ENCODE results near the gene SCG5.

SCG5 gene

DNA sequence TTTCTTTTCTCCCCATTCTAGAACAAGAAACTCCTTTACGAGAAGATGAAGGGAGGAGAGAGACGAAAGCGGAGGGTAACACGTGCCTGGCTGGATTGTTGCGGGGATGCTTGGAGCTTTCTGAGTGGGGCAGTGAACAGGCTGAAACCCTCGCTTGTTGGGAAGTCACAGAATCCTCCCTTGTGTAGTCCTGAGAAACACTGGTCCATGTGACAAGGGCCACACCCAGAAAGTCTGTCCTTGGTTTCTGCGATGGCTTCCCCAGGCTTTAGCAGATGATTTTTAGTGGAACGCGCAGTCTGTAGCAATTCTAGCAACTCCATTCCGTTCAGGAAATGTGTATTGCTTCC lies 50.2 kb downstream of the SCG5 start:
- no peak for DNase-seq (ENCODE audit: low read depth)

DNA sequence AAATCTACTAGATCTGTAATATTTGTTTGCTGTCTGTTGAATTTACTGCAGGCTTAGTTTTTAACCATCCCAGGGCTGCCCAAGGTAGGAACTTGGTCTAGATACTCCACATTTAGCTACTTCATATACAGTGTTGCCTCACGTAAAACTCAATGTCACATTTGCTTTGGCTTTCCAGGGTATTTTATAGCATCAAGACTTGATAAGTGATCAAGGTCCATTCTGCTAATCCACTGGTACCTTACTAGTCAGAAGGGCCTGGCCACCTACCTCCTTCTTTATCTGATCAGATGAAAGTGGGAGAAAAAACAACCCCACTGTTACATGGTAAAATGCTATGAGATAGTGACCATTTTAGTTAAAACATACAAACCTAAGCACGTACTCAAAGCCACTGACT lies 50.8 kb downstream of the SCG5 start:
- DNase-seq (ENCODE audit: low read depth): no peak

DNA sequence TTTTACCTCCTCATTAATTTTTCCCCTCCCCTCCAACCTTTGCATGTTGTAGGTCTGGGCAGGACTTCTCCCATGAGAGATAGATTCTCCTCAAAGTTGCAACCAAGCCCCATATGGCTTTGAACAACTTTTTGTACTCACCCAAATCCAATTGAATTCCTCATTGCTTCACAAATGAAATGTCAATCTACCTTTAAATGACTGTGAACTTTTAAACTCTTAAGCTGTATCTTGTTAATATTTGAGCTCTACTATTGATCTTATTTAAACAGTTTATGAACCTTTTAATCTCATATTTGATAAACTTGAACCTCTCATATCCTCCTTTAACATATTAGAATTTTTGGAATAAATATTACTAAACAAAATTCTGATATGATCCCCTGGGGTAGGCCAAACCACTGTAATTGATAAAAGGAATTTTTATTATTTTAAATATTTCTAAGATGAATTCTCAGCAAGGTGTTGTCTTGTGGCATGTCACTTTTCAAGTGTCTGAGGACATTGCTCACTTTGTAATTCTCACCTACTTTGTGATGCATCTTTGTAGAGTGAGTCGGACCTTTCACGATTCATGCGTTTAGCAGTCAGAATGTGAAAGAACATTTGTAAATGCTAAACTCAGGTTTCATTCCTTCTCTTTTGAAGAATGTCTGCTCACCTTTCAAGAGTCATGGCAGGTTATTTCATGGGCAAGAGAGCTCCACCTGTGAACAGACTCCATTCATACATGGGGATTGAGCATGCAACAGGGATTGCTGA lies 52.9 kb downstream of the SCG5 start:
- DNase-seq (ENCODE audit: low read depth): no peak

DNA sequence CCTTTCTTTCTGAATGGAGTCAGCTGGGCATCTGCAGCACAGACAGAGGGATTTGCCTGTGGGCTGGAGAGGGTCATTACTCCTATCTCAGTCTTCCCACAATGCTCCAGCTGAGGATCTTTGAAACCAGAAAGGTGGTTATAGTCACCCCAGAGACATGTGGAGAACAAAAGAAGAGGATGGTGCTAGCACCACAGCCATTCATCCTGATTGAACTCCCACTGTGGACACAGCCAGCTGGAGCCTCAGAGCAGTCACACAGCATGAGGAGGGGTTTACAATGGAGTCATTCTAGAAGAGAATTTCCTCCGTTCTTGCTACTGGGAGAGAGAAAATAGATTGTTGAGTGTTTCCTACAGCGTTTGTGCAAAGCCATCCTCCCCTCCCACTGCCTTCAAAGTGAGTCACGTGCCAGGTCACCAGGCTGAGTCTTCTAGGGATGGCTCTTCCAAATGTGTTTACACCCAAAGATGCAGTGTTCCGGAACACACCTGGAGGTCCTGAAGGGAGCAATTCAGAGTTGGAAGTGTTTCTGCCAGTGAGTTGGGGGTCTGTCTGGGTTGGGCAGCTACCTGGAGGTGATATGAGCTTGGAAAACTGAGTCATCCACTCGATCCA lies 57.4 kb downstream of the SCG5 start:
- no peak for DNase-seq (ENCODE audit: low read depth)

DNA sequence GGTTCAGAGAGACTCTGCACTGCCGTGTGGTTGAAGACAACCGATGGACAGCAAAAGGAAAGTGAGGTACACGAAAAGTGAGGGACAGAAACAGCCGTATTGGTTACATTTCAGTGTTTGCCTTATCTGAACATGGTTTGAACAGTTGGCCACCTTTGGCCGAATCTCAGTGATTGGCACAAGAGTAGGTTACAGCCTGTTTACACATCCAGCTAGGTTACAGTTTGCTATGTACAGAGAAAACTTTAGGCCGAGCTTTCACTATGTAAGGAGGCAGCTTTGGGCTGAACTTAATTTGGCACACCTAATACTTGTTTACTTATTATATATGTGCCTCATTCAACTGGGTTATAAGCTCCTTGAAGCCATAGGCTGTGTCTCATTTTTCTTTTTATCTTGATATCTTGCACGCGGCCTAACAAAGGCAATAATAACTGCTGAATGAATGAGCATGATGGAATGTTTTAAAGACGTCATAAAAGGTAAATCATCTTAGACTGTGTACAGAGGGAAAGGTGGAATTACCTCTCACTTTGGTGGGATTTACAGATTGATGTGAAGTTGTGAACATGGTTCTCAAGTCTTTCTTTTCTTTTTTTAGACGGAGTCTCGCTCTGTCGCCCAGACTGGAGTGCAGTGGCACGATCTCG lies 59.1 kb downstream of the SCG5 start:
- DNase-seq (ENCODE audit: low read depth): no peak

DNA sequence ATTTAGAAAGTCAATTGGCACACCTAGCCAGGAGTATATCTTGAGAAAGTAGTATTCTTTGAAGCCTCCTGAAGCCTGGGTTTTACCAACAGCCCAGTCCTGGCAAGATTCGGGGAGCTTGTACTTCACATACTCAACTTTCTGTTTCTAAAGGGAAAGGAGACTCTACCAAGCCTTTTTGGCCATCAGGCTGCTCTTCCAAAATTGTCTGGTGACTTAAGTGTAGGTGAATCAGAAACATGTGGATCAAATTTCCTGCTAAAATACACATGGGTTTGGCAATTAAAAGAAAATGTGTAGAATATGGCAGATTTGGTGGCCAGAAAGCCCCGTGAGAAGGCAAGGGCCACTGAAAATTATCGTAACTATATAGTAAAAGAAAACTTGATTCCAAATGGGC lies 60.4 kb downstream of the SCG5 start:
- no peak for DNase-seq (ENCODE audit: low read depth)

DNA sequence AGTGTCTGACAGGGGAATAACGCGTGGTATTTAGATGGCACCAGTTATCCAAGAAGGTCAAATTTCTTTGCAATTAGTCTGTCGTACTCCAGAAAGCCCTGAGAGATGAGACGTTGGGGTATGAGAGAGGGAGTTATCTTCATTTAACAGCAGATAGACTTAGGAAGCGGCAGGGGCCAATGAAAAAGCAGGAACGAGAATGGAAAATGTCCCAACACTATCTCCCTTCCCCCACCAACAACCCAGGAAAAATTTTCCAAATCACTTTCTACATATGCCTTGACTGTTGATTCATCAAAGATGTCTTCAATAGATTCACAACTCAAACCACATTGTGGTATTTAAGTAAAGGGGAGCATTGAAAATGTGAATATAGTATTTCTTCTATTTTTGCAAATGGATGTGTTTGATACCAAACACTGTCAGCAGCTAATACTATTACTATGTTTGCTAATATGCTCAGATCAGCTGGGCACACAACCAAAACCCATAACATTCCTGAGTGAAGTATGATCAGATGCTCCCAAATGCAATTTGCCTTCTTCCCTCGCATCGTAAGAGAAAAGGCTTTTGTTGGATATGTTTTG lies 63.0 kb downstream of the SCG5 start:
- DNase-seq (ENCODE audit: low read depth): peak; percentile 81

DNA sequence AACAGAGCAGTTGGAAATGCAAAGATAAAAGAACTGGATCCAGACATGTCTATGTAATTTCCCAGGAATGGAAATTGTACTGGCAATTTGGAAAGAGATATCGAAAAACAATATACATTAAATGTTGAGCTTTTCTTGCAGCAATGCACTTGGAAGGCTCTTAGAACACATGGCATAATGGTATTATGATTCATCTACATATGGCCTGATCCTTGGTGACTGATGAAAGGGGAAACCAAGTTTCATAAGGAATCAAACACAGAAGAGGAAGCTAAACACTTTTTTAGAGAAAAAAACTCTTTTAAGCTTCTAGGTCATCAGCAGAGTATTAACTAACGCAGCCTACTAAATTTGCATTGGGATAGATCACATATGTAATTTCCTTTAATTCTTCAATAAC lies 63.9 kb downstream of the SCG5 start:
- no peak for DNase-seq (ENCODE audit: low read depth)

DNA sequence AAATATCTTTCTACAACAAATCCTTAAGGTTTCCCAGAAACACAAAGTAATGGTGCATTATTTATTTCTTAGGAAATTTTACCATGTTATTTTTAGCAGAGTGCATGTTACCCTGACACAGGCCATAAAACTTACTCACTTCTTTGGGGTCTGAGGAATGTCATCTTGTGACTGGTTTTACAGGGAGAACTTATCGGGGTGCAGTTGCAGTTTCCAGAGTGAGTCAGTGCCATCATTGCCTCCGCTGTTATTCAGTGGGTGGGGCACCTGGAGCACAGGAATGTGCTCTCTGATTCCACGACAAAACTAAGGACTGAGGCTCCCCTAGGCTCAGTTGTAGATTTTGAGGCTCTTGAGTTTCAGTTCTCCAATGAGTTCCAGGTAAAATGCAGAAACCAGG lies 65.2 kb downstream of the SCG5 start:
- DNase-seq (ENCODE audit: low read depth): no peak

DNA sequence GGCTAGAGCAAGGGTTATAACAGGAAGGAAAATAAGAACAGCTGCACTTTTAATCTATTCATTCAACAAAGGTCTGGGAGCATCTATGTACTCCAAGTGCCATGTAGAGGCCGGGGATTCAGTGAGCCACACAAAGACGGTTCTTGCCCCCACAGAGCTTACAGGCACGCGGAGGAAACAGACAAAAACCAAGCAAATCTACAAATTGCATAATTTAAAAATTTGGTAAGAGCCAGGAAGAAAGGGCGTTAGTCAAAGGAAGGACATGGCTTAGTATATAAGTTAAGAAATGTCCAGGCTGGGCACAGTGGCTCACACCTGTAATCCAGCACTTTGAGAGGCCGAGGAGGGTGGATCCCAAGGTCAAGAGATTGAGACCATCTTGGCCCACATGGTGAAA lies 65.9 kb downstream of the SCG5 start:
- no peak for DNase-seq (ENCODE audit: low read depth)

DNA sequence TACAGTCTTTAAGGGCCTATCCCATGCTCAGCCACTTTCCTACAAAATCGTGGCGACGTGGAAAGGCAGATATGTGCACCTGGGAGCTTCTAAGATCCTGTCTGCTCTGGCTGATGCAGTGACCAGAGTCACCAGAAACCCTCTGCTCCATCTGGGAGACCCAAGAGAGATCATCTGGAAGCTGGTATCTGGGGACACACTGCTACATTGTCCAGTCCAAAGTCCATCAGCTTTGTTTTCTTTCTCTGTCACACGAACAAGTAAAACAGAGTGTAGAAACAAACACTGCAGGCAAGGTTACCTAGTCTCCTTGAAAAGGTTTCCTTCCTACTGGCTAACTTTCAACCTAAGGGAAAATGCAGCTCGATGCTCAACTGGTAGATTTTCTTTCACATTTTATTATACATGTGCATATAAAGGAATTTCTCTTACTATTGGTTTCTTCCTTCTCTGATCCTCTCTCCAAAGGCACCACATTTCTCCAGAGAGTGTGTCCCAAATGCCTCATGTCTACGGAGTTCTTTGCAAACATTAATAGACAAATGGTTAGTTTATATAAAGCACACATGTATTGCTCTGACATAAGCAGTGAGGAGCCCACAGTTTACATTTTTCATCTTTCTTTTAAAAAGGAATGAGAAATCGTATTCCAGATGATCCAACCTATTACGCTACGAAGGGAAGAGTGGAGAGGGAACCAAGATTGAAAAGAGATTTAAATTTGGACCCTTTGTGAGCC lies 68.0 kb downstream of the SCG5 start:
- no peak for DNase-seq (ENCODE audit: low read depth)

DNA sequence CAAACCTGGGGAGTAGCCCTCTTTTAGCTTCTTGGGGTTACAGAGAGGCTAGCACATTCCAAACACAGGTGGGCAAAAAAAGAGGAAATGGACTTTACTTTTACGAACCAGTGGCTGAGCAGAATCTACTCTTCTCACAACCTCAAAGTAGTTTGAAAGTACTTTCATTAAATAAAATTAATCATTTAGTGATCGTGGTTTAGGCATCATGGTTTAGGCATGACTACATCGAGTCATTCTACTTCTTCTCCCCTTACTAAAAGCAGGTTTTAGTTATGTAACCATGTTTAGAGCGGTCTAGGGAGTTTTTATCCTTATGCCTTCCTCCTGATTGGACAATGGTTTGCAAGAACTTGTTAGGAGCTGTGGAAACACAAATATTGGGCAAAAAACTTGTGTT lies 73.8 kb downstream of the SCG5 start:
- no peak for DNase-seq (ENCODE audit: low read depth)

DNA sequence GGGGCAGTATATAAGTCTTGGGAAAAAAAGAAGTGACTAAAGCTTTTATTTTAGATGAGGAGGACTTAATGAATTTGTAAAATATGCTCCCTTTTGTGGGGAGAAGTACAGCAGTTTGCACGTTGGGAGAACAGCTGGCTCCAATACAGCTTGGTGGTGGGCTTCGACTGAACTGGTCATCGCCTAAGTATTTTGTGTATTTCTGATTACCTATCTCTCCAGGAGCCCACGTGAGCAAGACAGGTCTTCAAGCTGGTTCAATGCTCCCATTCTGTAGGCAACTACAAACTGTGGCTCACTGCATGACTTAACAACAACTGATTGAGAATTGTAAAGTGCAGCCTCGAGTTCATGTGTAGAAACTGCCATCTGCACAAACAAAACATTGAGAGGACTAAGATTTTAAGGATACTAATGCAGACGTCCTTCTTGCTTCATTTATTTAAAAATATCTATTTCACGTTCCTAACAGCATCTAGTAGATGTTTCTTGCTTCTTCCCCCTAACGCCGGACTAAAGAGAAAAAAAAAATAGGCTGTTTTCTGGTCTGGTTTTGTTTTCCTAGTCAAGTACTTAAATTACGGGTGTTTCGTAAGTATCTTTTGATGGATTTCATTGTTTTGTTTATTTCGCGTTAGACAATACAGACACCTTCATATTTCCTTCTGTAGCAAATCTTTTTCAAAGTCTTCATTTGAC lies 74.9 kb downstream of the SCG5 start:
- no peak for DNase-seq (ENCODE audit: low read depth)

DNA sequence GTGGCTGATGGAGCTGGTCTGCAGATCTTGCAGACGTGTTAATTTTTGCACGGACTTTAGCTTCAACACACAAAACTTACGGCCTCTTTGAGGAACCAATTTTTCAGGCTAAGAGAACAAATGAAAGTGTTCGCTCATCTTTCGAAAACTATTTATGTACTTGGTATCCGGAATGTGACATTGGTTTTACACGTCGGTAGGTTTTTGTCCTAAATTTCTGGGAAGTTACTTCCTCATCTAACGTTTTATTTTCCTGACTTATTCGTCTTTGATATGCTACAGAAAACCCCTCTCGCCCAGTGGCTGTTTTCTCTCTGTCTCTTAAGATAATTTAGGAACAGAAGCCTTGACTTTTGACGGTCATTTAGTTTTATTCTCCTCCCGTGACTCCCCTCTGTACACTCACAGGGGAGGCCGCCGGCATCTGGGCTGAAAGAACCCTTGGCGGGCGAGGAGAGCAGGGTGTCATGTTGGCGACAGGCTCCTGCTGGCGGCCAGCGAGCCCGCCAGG lies 75.5 kb downstream of the SCG5 start:
- DNase-seq (ENCODE audit: low read depth): no peak

DNA sequence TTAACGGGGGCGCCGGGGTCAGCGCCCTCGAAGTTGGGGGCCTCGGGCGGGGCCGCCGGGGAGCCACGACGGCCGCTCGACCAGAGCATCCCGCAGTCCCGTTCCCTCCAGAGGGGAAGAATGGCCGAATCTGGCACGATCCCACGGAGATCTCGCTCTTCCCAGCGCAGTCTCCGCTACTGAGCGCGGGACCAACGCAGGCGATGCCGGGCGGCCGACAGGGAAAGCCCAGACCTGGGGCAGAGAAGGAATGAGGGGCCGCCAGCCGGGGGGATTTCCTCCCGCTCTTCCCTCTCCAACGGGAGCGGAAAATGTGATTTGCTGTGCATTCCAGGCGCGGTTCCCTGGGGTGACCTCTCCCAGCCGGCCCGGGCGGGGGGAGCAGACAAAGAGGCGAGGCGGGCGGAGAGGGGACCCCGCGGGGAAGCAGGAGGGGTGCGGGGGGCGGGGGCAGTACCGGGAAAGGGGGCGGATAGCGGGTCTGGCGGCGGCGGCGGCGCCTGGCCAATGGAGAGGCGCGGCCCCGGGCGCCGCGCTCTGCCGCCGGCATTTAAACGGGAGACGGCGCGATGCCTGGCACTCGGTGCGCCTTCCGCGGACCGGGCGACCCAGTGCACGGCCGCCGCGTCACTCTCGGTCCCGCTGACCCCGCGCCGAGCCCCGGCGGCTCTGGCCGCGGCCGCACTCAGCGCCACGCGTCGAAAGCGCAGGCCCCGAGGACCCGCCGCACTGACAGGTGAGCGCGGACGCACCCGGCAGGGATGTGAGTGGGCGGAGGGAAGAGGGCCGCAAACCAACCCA lies 76.1 kb downstream of the SCG5 start, which contains the start of gene GREM1:
TSS of gene GREM1 (plus strand) at position 579 of the 801 bp plus-strand sequence. CDS start 12,687 bp downstream, outside the sequence.
- peak; percentile 51 for DNase-seq (ENCODE audit: low read depth)

DNA sequence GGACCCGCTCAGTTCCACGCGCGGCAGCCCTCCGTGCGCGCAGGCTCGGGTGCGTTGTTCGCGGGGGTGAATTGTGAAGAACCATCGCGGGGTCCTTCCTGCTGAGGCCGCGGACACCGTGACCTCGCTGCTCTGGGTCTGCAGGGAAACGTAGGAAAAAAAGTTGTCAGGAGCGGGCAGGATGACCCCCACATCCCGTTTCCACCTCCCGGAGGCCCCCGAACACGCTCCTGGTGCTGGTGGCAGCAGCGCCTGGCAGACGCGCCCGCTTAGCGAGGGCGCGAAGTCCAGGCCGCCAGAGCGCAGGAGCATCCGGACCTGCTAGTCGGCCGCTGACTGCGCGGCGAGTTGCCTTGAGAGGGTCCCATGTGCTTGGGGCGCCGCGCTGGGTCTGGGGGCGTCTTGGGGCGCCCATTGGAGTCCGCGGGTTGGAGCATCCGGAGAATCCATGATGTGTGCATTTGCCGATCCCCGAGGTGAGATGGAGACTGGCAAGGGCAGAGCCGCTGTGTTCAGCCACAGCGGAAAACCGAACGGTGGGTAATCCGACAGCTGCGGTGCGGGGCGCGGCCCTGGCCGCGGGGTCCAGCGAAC lies 76.8 kb downstream of the SCG5 start:
- DNase-seq (ENCODE audit: low read depth): no peak

DNA sequence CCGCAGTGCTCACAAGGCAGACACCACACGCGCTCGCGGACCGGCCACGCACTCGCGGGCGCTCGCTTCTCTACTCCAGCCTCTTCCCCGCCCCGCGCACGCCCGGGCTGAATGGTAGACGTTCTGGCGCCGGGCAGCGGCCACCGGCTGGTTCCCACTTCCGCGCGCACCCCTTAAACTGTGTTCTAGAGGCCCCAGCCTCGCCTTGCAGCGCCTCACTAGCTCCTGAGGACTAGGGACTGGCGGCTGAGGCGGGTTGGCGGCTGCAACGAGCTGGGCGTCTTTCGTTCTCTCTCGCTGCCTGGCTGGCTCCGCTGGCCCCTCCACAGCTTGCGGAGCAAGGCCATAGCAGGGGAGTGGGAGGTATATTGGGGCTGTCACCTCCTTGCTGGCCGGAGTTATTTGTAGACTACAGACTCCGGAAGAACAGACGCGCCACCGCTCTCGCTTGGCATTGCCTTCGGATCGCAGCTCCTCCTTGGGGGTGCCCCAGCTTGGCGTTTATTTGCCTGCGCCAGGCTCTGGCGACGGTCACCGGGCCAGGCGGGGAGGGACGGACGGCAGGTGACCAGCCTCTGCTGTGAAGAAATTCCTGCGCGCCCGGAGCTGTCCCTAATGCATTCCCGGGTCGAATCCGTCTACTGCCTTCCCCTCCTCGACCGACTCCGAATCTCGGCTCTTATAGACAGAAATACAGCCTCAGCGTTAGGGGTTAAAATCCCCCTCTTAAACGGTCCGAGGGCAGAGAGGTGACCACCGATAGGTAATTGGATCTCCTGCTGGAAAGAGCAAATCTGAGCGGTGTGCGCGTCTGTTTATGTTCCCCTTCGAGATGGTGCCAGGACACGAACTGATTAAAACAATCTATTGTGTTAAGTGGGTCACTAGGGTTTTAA lies 77.6 kb downstream of the SCG5 start:
- no peak for DNase-seq (ENCODE audit: low read depth)

DNA sequence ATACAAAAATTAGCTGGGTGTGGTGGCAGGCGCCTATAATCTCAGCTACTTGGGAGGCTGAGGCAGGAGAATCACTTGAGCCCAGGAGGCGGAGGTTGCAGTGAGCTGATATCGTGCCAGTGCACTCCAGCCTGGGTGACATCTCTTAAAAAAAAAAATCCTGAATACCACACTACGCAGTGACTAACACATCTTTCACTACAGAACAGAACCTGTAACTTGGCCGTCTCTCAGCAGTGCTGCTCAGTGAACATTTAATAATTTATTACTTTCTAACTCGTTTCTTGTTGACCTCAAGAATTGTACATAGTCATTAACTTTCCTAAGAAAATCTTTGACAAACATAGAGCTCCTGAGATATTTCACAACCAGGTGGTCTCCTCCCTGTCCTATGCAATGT lies 80.1 kb downstream of the SCG5 start:
- no peak for DNase-seq (ENCODE audit: low read depth)

DNA sequence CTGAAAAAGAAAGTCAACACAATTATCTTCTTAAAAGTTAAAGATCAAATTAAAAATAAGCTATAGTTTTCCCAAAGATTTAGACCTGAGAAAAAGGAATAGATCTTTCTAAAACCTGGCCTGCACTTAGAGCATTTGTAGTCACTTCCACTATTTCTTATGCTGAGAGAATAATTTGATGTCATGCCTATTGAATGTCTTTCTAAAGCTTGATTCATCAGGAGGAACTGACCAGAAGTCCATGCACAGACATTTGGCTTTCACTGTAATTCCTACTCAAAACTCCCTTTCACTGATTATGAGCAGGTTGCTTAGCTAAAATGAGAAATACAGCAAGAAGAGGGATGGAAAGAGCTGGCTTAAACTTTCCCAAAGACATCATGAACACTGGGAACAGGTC lies 80.6 kb downstream of the SCG5 start:
- DNase-seq (ENCODE audit: low read depth): no peak
